Vagina (tissue), 2 donors: ENCODE data around the gene ANO6. TPM values are rescaled to one million over a fixed set of nuclear protein-coding genes. Genes with fewer than 3 reads are reported as not detected.
A peak's percentile ranks its signal among the peaks of the same experiment; 100 is the strongest.

Experiments used
- DNase-seq, 2 donors: peaks; one replicate each; pipeline ENCODE4 v3.0.0-alpha.2; 2017; ENCODE audit errors: extremely low spot score in 2 of 2
- H3K27ac ChIP-seq: fragments of 200-600 bp; sonication (generic); one replicate; pipeline ENCODE4 v1.5.1; 2019
- H3K27me3 ChIP-seq: fragments of 200-600 bp; sonication (generic); one replicate; pipeline ENCODE4 v1.5.1; 2019
- H3K36me3 ChIP-seq, 2 donors: fragments of 200-600 bp; sonication (generic); one replicate each; pipeline ENCODE4 v1.5.1; 2017 to 2019
- H3K4me1 ChIP-seq: fragments of 200-600 bp; sonication (generic); one replicate; pipeline ENCODE4 v1.5.1; 2019
- H3K4me3 ChIP-seq, 2 donors: fragments of 200-600 bp; sonication (generic); 1 replicate in 1 of 2; 2 replicates in 1 of 2; pipeline ENCODE4 v1.5.1; 2016 to 2019
- H3K9me3 ChIP-seq: fragments of 200-600 bp; sonication (generic); one replicate; pipeline ENCODE4 v1.5.1; 2019
- POLR2A ChIP-seq, 2 donors: fragments of 450-650 bp; IDR thresholded peaks; one replicate each; pipeline ENCODE4 v1.6.1; 2017; ENCODE audit warnings: antibody characterized with exemption in 2 of 2, mild to moderate bottlenecking in 2 of 2, moderate library complexity in 2 of 2
- POLR2AphosphoS5 ChIP-seq, 2 donors: sonication (generic); formaldehyde crosslinking; IDR thresholded peaks; one replicate each; pipeline ENCODE4 v1.9.0; 2017; ENCODE audit warnings: antibody characterized with exemption in 2 of 2, mild to moderate bottlenecking in 2 of 2, low read depth in 1 of 2; ENCODE audit not compliant: insufficient read depth in 1 of 2
- intact Hi-C: fragments of 100-400 bp; cut with DNase I; formaldehyde crosslinking; loops from one replicate; pipeline ENCODE4 v1.15.1; 2023
- total RNA-seq: library from RNA; depleted of rRNA; stranded (reverse); fragments of >200 nt; gene quantifications from one replicate; pipeline ENCODE4 v1.2.3, GENCODE V29; 2016
- TF ChIP-seq, protein P1 (sequence below), 3 experiments: fragments of 450-650 bp in 2 of 3; fragments of 200-600 bp in 1 of 3; sonication (generic) in 1 of 3; IDR thresholded peaks; one replicate each; pipeline ENCODE4 v1.5.1; 2017 to 2019; ENCODE audit warnings: antibody characterized with exemption in 3 of 3, mild to moderate bottlenecking in 2 of 3, moderate library complexity in 2 of 3

ANO6 gene
- total RNA-seq, 1 donor from 2014 or later = 48.4 TPM

DNA sequence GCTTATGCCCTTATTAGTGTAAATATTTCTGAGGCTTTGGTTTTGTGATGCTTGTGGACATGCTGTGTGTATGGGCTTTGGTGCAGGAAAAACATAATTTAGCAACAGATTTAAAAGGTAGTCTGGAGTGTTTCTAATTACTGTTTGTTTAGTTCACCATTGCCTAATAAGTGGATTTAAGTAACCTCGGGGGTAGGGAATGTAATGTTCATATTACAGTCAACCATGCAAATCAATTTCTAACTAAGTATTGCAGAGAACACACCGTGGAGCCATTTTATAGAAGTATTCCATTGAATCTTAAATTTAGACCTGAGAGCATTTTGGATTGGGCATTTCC, 53.5 kb downstream of the ANO6 start:
- Histone ChIP-seq H3K27ac (peak overlapping the region; percentile 34), H3K36me3 (no peaks in the 10 kb centered on the region), H3K4me3 (no peak overlapping the region), H3K27me3 (no peaks in the 10 kb centered on the region), H3K9me3 (no peaks in the 10 kb centered on the region), H3K4me1 (peaks cover 32% of the 10 kb centered on the region)
- TF ChIP-seq POLR2AphosphoS5 (IDR thresholded peaks at IDR 0.05; ENCODE audit: insufficient read depth in 1 of 2, low read depth in 1 of 2) (no peak), POLR2A (IDR thresholded peaks at IDR 0.05) (no peak)
- TF ChIP-seq, protein P1, sequence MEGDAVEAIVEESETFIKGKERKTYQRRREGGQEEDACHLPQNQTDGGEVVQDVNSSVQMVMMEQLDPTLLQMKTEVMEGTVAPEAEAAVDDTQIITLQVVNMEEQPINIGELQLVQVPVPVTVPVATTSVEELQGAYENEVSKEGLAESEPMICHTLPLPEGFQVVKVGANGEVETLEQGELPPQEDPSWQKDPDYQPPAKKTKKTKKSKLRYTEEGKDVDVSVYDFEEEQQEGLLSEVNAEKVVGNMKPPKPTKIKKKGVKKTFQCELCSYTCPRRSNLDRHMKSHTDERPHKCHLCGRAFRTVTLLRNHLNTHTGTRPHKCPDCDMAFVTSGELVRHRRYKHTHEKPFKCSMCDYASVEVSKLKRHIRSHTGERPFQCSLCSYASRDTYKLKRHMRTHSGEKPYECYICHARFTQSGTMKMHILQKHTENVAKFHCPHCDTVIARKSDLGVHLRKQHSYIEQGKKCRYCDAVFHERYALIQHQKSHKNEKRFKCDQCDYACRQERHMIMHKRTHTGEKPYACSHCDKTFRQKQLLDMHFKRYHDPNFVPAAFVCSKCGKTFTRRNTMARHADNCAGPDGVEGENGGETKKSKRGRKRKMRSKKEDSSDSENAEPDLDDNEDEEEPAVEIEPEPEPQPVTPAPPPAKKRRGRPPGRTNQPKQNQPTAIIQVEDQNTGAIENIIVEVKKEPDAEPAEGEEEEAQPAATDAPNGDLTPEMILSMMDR (IDR thresholded peaks at IDR 0.05) = no peak
- no peak for DNase-seq
- intact Hi-C loops = no loop called here

DNA sequence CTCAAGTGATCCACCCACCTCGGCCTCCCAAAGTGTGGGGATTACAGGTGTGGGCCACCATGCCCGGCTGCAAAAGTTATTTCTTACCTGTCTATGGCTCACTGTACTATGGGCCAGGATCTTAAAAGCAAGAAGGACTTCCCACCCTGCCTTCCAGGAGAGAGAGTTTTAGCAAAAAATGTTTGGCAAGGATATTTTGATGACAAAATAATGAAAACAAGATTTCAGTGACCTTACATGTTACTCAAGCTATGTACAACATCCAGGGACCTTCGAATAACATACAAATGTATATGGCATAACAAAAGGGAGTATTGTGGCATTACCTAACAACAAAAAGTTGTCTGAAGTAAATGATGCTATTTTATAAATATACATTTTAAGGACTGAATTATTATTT, 55.1 kb downstream of the ANO6 start:
- Histone ChIP-seq H3K4me3 (no peak overlapping the region), H3K27me3 (no peaks in the 10 kb centered on the region), H3K9me3 (no peaks in the 10 kb centered on the region), H3K36me3 (no peaks in the 10 kb centered on the region), H3K27ac (no peak overlapping the region), H3K4me1 (peaks cover 32% of the 10 kb centered on the region)
- TF ChIP-seq POLR2A (IDR thresholded peaks at IDR 0.05) (no peak), POLR2AphosphoS5 (IDR thresholded peaks at IDR 0.05; ENCODE audit: insufficient read depth in 1 of 2, low read depth in 1 of 2) (no peak)
- TF ChIP-seq, protein P1 (IDR thresholded peaks at IDR 0.05) = no peak
- DNase-seq = no peak
- intact Hi-C loops = loop anchor here (10.0 kb wide), 1 partner anchor 56 kb away; the partner anchor contains the start of gene ANO6

GRCh38 chr12:45273717-45274271, 57.9 kb downstream of the ANO6 start:
- Histone ChIP-seq H3K36me3 (no peaks in the 10 kb centered on the region), H3K9me3 (no peaks in the 10 kb centered on the region), H3K4me1 (peaks cover 21% of the 10 kb centered on the region), H3K27ac (peak overlapping the region; percentile 53), H3K27me3 (no peaks in the 10 kb centered on the region), H3K4me3 (no peak overlapping the region)
- DNase-seq = no peak
- TF ChIP-seq POLR2A (IDR thresholded peaks at IDR 0.05) = no peak
- intact Hi-C loops = loop anchor here (10.0 kb wide), 1 partner anchor 59 kb away; the partner anchor contains the start of gene ANO6

DNA sequence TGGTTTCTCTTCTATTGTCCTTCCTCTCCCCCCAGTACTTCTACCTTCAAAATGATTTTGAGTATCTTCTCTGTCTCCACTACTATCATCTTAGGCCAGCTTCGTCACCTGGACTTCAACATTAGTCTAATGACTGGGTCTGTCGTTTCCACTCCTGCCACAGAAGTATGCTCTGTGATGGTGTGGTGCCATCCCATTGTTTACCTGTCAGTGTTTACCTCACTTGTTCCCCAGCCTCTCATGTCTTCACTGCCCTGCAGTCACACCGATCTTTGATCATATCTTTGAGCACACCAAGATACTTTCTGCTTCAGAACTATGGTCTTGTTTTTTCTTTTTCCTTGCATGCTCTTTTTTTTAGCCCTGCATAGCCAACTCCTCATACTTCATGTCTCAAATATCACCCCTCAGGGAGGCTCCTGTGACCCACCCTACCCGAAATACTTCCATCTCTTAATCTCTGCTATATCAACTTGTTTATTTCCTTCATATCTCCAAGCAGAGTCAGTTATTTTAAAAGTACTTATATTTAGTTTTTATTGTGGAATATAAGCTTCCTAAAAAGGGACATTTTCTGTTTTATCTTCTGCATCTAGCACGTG, 60.4 kb downstream of the ANO6 start:
- no peak for DNase-seq
- Histone ChIP-seq H3K4me3 (no peak overlapping the region), H3K36me3 (no peaks in the 10 kb centered on the region), H3K27me3 (no peaks in the 10 kb centered on the region), H3K9me3 (no peaks in the 10 kb centered on the region), H3K27ac (no peak overlapping the region), H3K4me1 (peaks cover 21% of the 10 kb centered on the region)
- TF ChIP-seq, protein P1 (IDR thresholded peaks at IDR 0.05) = no peak
- TF ChIP-seq POLR2AphosphoS5 (IDR thresholded peaks at IDR 0.05; ENCODE audit: insufficient read depth in 1 of 2, low read depth in 1 of 2) = no peak
- TF ChIP-seq POLR2A (IDR thresholded peaks at IDR 0.05) = no peak
- intact Hi-C loops = loop anchor here (10.0 kb wide), 1 partner anchor 61 kb away; the partner anchor contains the start of gene ANO6

DNA sequence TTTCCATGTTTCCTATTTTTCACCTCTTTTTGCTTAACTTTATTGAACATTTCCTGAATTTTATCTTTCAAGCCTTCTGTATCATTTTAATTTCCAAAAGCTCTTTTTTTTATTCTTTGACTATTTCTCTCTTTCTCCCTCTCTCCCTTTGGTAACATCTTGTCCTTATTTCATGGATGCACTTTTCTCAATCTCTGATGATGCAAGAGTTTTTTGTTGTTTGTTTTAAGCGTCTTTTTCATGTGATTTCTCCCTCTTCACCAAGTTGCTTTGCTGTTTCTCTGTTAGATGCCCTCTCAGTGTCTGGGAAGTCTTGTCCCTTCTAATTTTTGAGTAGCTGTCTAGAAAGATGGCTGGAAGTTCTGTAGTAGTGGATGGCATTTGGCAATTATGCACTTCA, 62.6 kb downstream of the ANO6 start:
- Histone ChIP-seq H3K4me3 (no peak overlapping the region), H3K36me3 (no peaks in the 10 kb centered on the region), H3K4me1 (peaks cover 12% of the 10 kb centered on the region), H3K27me3 (no peaks in the 10 kb centered on the region), H3K9me3 (no peaks in the 10 kb centered on the region), H3K27ac (peak overlapping the region; percentile 52)
- DNase-seq = no peak
- intact Hi-C loops = loop anchor here (10.0 kb wide), 1 partner anchor 64 kb away; the partner anchor contains the start of gene ANO6
- TF ChIP-seq POLR2AphosphoS5 (IDR thresholded peaks at IDR 0.05; ENCODE audit: insufficient read depth in 1 of 2, low read depth in 1 of 2) (no peak), POLR2A (IDR thresholded peaks at IDR 0.05) (no peak)
- TF ChIP-seq, protein P1 (IDR thresholded peaks at IDR 0.05) = no peak
